Kidney glomerular epithelial cell (primary cell): ENCODE data around the gene ARHGDIA.

ENCODE experiments used
- DNase-seq: peaks from one replicate; lab custom pipeline; 2025; lab: John Stamatoyannopoulos, UW

ARHGDIA gene

DNA sequence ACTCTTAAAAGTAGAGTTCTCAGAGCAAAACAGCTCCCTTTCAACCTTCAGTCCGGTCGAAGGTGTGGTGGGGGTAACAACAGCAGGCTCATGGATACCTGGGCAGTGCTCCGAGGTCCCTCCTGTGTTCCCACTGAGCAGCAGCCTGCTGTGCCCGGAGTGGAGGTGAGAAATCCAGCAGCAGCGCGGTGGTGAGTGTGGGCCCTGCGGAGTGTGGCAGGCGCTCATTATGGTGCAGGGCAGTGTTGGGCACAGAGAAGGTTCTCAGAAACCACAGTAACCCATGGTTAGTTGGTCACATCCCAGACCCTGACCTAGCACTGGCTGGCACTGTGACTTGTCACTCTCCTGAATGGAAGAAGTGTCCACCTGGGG lies 5.8 kb downstream of the ARHGDIA start:
- DNase-seq, result no peak

GRCh38 chr17:81863833-81864768 lies 7.0 kb downstream of the ARHGDIA start:
- DNase-seq, result no peak

- DNase-seq, result no peak
These were observed 7.9 kb downstream of the ARHGDIA start for GRCh38 chr17:81863123-81863675.

GRCh38 chr17:81860756-81861568 lies 10.2 kb downstream of the ARHGDIA start:
- DNase-seq, result peak; percentile 100

- no peak for DNase-seq
These were observed 11.0 kb downstream of the ARHGDIA start, which contains the start of gene P4HB for GRCh38 chr17:81859906-81860755. P4HB (minus strand) TSS chr17:81860535; CDS start chr17:81860471, 64 bp downstream.

DNA sequence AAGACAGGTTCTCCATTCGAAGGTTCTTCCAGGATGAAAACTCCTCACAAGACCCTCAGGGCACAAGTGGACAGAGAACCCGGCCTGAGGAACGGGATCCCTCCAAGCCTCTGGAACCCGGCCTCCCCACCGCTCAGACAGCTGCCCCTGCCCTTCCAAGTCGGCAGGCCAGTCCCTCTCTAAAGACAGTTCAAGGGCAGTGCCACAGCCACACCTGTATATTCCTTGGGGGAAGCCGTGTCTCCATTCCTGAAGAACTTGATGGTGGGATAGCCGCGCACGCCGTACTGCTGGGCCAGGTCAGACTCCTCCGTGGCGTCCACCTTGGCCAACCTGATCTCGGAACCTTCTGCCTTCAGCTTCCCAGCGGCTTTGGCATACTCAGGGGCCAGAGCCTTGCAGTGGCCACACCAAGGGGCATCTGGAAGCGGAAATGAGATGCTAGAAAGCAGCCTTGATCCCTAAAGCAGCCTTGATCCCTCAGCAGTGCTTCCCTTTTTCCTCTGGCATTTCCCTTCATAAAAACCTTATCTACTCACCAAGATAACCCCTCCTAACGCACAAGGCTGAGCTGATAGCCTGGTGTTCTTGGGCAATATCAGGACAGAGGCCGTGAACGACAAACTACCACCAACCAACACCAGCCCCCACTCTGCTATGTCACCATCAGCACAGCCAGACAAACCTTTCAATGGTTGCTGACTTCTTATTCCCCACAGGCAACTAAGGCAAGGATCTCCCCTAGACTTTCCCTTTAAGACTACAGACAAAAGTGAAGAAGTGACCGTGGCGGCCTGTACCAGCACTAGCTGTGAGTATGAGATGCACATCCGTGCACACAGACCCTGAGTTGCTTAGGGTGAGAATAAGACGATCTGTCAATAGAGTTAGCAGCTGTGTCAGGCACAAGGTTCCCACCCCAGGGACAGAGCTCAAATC lies 11.9 kb downstream of the ARHGDIA start:
- no peak for DNase-seq

DNA sequence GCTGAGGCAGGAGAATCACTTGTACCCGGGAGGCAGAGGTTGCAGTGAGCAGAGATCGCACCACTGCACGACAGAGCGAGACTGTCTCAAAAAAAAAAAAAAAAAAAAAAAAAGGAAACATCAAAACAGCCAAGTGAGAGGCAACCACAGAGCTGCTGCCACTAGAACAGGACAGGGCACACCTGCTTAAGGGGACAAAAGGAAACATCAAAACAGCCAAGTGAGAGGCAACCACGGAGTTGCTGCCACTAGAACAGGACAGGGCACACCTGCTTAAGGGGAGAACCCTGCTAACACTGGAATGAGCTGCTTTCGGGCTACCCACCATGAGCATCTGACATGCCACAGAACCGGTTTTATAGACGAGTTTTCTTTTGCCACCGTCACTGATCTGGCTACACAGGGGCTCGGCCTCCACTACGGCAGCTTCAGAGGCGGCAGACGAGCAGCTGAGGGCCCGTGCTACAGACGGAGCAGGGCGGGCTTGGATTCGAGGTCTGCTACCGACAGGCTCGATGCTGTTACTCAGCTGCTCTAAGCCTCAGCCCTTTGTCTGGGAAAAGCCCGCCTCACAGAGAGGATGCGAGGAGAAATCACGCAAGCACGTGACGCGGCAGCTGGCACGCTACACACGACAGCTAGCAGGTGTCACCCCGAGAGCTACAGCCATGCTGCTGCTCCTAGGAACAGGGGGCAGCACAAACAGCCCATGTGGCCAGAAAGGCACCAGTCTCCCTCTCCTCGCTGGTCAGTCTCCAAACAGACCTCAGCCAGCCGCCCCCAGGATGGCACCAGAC lies 12.8 kb downstream of the ARHGDIA start:
- no peak for DNase-seq

DNA sequence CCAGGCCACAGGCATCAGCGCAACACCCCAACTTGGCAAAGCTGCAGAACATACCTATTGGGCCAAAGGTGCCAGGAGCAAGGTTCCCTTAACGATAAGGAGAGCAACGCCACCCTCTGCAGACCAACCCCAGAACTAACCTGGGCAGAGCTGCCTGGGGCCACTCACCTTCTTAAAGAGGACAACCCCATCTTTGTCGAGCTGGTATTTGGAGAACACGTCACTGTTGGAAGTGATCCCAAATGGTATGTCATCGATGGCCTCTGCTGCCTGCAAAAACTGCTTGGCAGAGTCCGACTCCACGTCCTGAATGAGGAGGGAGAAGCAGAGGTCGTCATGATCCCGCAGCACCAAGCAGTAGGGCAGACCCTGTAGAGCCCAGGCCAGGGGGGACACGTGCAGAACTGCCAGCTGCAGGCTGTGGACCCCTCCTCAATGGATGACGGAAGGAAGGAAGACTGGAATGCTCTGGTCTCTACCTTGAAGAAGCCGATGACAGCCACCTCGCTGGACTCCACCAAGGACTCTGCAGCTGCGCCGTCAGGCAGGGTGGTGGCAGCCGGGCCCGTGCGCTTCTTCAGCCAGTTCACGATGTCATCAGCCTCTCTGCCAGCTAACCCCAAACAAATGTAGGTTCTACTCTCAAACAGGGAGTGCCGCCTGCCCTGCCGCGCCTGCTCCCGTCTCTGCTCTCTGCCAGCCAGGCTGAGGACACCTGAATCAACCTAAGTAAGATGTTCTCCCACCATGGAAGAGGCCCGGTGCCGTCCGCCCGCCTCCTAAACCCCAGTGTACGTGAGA lies 16.0 kb downstream of the ARHGDIA start:
- no peak for DNase-seq

DNA sequence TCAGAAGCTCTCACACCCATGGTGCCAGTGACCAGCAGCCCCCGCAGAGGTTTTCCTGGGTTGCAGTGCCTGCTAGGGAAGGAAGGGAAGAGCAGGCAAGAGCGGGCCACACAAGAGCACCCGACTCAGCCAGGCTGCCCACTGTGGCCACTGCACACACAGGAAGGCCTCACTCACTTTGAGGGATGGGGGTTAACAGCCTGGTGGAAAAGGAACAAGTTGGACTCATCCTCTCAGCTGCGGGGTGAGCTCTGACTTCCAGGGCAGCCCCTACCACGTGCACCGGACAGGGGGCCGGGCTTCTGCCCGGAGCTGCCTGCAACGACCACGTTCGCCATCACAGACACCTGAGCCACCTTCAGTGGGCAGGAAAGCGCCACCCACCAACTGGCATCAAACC lies 18.9 kb downstream of the ARHGDIA start:
- DNase-seq, result no peak

DNA sequence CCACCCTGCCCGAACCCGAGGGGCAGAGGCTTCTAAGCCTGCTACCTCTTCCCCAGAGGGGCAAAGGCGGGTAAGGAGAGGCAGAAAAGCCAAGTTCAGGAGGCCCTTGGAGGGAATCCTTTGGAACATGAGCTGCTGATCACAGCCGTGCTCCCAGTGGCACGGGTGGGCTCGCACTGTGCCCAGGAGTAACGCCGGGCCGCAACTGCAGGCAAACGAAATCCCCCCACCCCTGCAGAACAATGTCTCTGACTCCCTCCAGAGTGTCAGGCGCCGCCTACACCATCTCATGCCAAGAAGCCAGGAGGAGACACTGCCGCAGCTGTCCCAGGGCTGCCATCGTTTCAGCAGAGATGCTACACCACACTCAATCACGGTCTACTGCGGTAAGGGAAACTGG lies 19.7 kb downstream of the ARHGDIA start:
- DNase-seq, result no peak

DNA sequence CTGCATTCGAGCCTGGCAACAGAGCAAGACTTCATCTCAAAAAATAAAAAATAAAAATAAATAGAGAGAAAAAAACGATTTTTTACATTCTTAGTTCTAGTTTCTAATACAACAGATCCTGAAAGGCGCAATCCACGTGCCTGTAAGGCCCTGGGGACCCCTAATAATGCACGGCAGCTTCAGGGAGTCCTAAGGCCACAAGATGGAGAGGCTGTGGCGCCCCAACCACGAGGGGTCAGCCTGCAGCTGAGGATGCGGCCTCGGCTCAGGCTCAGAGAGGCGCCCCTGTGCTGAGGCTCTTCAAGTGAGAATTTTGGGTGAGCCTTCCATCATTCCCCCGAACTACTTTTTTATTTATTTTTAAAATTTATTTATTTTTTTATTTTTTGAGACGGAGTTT lies 21.7 kb downstream of the ARHGDIA start:
- DNase-seq, result no peak

- no peak for DNase-seq
These were observed 24.1 kb downstream of the ARHGDIA start for GRCh38 chr17:81846743-81847689.

DNA sequence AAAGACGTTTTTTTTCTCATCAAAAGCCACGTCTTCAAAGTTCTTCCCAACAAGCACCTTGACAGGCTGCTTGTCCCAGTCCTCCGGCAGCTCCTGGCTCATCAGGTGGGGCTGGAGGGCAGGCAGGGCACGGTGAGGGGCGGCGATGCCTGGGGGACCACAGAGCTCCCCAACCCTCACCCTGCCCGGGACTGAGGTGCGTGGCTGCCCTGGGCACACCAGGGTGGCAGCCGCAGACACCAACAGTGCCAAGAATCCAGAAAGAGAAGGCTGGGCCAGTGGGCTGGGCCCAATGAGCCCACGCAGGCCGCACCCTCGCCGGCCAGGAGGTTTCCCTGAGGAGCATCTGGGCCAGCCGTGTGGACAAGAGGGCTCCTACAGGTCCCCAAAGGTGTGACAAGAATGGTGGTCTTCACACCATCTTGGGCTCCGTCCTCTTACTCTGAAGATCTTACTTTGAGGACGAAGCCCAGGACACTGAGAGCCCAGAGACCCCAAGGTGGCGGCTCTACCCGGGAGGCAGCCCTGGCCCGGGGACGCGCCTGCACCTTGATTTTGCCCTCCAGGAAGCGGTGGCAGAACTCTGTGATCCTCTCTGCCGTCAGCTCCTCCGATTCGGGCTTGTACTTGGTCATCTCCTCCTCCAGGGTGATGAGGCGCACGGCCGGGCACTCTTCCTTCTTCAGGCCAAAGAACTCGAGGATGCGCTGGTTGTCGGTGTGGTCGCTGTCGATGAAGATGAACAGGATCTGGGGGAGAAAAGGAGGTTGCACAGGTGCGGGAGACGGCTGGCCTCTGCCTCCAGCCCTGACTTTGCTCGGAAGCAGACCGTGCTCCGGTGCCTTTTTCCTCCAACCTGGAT lies 25.0 kb downstream of the ARHGDIA start:
- no peak for DNase-seq

DNA sequence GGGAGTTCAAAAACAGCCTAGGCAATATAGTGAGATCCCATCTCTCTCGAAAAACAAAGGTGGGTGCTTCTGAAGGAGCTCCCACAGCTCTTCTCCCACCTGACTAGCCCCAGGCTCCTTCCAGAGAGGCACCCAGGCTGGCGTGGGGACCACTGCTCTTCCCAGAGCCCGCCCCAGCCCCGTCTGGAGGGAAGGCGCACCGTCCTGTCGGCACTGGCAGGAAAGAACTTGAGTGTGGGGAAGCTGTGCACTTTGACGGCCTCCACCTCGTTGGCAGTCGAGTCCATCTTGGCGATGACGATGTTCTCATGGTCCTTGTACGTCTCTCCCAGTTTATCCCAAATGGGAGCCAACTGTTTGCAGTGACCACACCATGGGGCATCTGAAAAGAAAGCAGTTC lies 25.8 kb downstream of the ARHGDIA start:
- DNase-seq, result no peak

- DNase-seq, result no peak
These were observed 26.2 kb downstream of the ARHGDIA start for GRCh38 chr17:81844887-81845286.

DNA sequence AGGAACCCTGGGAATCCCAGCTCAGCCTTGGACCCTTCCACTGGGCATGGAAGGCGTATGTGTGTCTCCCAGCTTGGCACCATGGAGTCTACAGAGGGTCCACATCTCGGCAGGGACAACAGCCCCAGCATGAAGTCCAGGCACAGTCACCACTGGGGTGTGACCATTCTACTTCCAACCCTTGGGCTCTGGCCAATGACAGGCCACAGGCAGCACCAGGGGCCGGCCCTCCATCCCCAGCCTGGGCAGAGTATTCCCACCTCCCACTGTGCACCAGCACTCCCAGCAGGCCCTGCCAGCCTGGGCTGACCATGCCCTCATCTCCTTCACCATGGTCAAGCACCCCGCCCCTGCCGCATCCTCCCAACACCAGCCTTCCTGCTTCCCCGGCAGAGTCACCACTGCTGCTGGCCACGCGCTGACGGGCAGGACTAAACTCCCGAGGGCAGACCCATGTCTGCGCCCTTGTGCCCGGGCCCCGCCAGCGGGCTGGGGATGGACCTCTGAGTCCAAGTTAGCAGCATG lies 26.7 kb downstream of the ARHGDIA start:
- no peak for DNase-seq
